Caco-2 (cell line): ENCODE measurements around the gene SAMD8. TPM values are rescaled to one million over a fixed set of nuclear protein-coding genes. Genes with fewer than 3 reads are reported as not detected.

Source experiments
- BruUV-seq: library from RNA; stranded (reverse); fragments of 400-500 nt; replicated peaks from 2 replicates; lab custom pipeline; 2021; lab: Mats Ljungman, UMichigan
- CTCF ChIA-PET: fragments of 300-600 bp; sonication (Branson Sonifier 250); formaldehyde crosslinking; loops from one replicate; lab custom pipeline; 2022; ENCODE audit warnings: antibody characterized with exemption; lab: Charles Lee
- POLR2A ChIA-PET: fragments of 300-600 bp; sonication (Branson Sonifier 250); formaldehyde crosslinking; loops from one replicate; lab custom pipeline; 2022; ENCODE audit warnings: antibody characterized with exemption; lab: Charles Lee
- DNase-seq, 2 experiments: peaks; one replicate each; pipeline versions ENCODE4 v3.0.0 to v3.0.0-alpha.2; 2020 to 2022
- H3K27me3 ChIP-seq: replicated peaks from 2 replicates; pipeline ENCODE4 v1.6.0; 2011; ENCODE audit warnings: low read length; ENCODE audit not compliant: control insufficient read depth, insufficient read depth
- H3K36me3 ChIP-seq: 2 replicates; pipeline ENCODE4 v1.5.1; 2011; ENCODE audit warnings: low read length; ENCODE audit not compliant: control insufficient read depth, insufficient read depth
- H3K4me1 ChIP-seq: fragments of 250-450 bp; sonication (Bioruptor Pico); 2 replicates; pipeline ENCODE4 v1.5.1; 2020; ENCODE audit warnings: mild to moderate bottlenecking
- H3K4me3 ChIP-seq: 2 replicates; pipeline ENCODE4 v1.5.1; 2011; ENCODE audit warnings: low read depth, mild to moderate bottlenecking, control low read depth, low read length
- H3K9me3 ChIP-seq: fragments of 250-450 bp; sonication (Bioruptor Pico); 2 replicates; pipeline ENCODE4 v1.5.1; 2020; ENCODE audit warnings: mild to moderate bottlenecking, moderate library complexity
- H3K27ac Mint-ChIP-seq: one replicate; pipeline ENCODE4 v1.8.0; 2022; ENCODE audit warnings: mixed read lengths; ENCODE audit not compliant: unreplicated experiment
- H3K27me3 Mint-ChIP-seq: one replicate; pipeline ENCODE4 v1.8.0; 2022; ENCODE audit warnings: mixed read lengths; ENCODE audit not compliant: insufficient read depth, unreplicated experiment
- H3K36me3 Mint-ChIP-seq: one replicate; pipeline ENCODE4 v1.8.0; 2022; ENCODE audit warnings: mild to moderate bottlenecking, mixed read lengths; ENCODE audit not compliant: insufficient read depth, unreplicated experiment
- H3K4me1 Mint-ChIP-seq: one replicate; pipeline ENCODE4 v1.8.0; 2022; ENCODE audit warnings: low read depth, mixed read lengths; ENCODE audit not compliant: unreplicated experiment
- H3K4me3 Mint-ChIP-seq: one replicate; pipeline ENCODE4 v1.8.0; 2022; ENCODE audit warnings: mild to moderate bottlenecking, moderate library complexity, mixed read lengths; ENCODE audit not compliant: unreplicated experiment
- H3K9me3 Mint-ChIP-seq: one replicate; pipeline ENCODE4 v1.8.0; 2022; ENCODE audit warnings: mixed read lengths; ENCODE audit not compliant: unreplicated experiment
- intact Hi-C: fragments of 100-400 bp; cut with micrococcal nuclease; formaldehyde crosslinking; loops from one replicate; pipeline ENCODE4 v1.10.0; 2022; ENCODE audit not compliant: unreplicated experiment
- total RNA-seq: library from RNA; stranded (reverse); gene quantifications from 2 replicates; pipeline ENCODE4 v1.2.3, GENCODE V29; 2022
- TF ChIP-seq, protein P1 (sequence below), 2 experiments: fragments of 200-600 bp in 1 of 2; IDR thresholded peaks; 1 replicate in 1 of 2; 2 replicates in 1 of 2; pipeline versions ENCODE4 v1.5.1 to v1.8.0; 2011 to 2022; ENCODE audit warnings: antibody characterized with exemption in 1 of 2, control low read depth in 1 of 2, inconsistent platforms in 1 of 2, low read depth in 1 of 2, low read length in 1 of 2, mild to moderate bottlenecking in 1 of 2, moderate library complexity in 1 of 2; ENCODE audit not compliant: insufficient read depth in 1 of 2, severe bottlenecking in 1 of 2, unreplicated experiment in 1 of 2

The SAMD8 gene
- total RNA-seq, 1 experiment from 2014 or later: 25.2 TPM

DNA sequence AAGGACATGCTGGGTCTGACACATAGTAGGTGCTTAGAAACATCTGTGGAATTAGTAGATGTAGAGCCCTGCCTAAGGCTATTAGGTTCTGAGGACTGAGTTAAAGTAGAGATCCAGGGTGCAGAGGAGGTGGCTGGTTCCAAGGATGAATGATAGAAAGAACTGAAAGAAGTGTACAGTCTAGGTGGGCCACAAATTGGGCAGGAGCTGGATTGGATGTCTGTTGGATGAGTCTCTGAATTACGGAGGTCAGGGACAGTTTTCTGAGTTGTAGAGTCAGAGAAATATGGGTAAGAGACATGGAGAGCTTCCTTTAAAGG is 2.0 kb upstream of the SAMD8 start:
- H3K9me3 ChIP-seq: no peaks in the 10 kb centered on the region
- ChIA-PET CTCF (interaction anchor here (0.6 kb wide), 1 partner anchor 373 kb away, joined by 4 read pairs; no protein-coding TSS in a partner anchor), POLR2A (interaction anchor here (0.5 kb wide), 1 partner anchor 929 kb away, joined by 8 read pairs; no protein-coding TSS in a partner anchor)
- H3K4me1 ChIP-seq: peaks cover 31% of the 10 kb centered on the region
- no peaks in the 10 kb centered on the region for H3K9me3 Mint-ChIP-seq
- H3K4me3 Mint-ChIP-seq: peak overlapping the region; percentile 88
- TF ChIP-seq, protein P1, sequence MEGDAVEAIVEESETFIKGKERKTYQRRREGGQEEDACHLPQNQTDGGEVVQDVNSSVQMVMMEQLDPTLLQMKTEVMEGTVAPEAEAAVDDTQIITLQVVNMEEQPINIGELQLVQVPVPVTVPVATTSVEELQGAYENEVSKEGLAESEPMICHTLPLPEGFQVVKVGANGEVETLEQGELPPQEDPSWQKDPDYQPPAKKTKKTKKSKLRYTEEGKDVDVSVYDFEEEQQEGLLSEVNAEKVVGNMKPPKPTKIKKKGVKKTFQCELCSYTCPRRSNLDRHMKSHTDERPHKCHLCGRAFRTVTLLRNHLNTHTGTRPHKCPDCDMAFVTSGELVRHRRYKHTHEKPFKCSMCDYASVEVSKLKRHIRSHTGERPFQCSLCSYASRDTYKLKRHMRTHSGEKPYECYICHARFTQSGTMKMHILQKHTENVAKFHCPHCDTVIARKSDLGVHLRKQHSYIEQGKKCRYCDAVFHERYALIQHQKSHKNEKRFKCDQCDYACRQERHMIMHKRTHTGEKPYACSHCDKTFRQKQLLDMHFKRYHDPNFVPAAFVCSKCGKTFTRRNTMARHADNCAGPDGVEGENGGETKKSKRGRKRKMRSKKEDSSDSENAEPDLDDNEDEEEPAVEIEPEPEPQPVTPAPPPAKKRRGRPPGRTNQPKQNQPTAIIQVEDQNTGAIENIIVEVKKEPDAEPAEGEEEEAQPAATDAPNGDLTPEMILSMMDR (IDR thresholded peaks at IDR 0.05; ENCODE audit: insufficient read depth in 1 of 2, low read depth in 1 of 2, low read length in 1 of 2, severe bottlenecking in 1 of 2, unreplicated experiment in 1 of 2): no peak
- no peaks in the 10 kb centered on the region for H3K27me3 ChIP-seq
- no TSS peak for BruUV-seq
- no peaks in the 10 kb centered on the region for H3K36me3 ChIP-seq
- intact Hi-C loops: no loop called here
- no peak for DNase-seq
- peaks cover 12% of the 10 kb centered on the region for H3K36me3 Mint-ChIP-seq
- no peak overlapping the region for H3K4me3 ChIP-seq
- peaks cover 31% of the 10 kb centered on the region for H3K4me1 Mint-ChIP-seq
- no peaks in the 10 kb centered on the region for H3K27me3 Mint-ChIP-seq
- H3K27ac Mint-ChIP-seq: peak overlapping the region; percentile 92

- Mint-ChIP-seq H3K27ac (peak overlapping the region; percentile 92), H3K4me3 (peak overlapping the region; percentile 88), H3K9me3 (no peaks in the 10 kb centered on the region), H3K4me1 (peaks cover 31% of the 10 kb centered on the region), H3K36me3 (peaks cover 12% of the 10 kb centered on the region), H3K27me3 (no peaks in the 10 kb centered on the region)
- no peak for DNase-seq
- peaks cover 31% of the 10 kb centered on the region for H3K4me1 ChIP-seq
- intact Hi-C loops: loop anchor here (2.0 to 5.0 kb wide), 2 partner anchors 57 to 283 kb away; partner anchors contain the start of gene KAT6B
- no TSS peak for BruUV-seq
- TF ChIP-seq, protein P1 (IDR thresholded peaks at IDR 0.05; ENCODE audit: insufficient read depth in 1 of 2, low read depth in 1 of 2, low read length in 1 of 2, severe bottlenecking in 1 of 2, unreplicated experiment in 1 of 2): no peak
- ChIA-PET POLR2A (no interaction called here), CTCF (no interaction called here)
- H3K4me3 ChIP-seq: no peak overlapping the region
- no peaks in the 10 kb centered on the region for H3K9me3 ChIP-seq
- no peaks in the 10 kb centered on the region for H3K36me3 ChIP-seq
- no peaks in the 10 kb centered on the region for H3K27me3 ChIP-seq
These were observed 1.3 kb upstream of the SAMD8 start for GRCh38 chr10:75110006-75110632.

DNA sequence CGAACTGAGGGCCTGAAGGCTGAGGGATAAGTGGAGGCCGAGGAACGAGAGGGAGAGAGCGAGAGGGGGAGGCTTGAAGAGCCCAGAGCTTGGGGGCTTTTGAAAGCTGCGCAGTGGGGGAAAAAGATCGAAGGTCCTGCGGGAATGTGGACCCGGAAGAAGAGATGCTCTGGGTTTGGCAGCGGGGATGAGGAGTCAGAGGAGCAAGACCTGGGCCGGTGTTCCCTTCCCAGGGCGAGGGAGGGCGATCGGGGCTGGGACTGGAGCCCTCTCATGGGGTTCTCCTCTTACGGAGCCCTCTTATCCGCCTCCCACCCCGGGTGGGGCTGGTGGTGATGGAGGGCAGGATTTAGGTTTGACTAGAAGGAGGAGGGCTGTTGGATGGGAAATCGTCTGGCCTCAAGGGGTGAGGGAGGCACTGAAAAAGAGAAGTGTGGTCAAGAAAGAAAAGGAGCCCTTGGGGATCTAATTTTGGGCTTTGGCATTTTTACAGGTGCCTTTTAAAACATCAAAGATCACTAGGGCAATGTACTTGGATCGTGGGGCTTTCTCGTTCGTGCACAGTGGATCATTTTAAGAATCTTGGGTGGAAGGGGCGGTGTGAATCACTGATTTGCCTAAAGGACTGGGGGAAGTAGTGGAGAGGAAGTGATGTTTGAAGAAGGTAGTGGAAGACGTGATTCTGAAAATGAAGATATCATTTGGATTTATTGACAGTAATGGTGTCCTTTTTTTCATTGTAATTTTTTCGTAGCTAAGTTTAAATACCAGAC is 637 bp downstream of the SAMD8 start:
- peaks cover 31% of the 10 kb centered on the region for H3K4me1 Mint-ChIP-seq
- peaks cover 12% of the 10 kb centered on the region for H3K36me3 Mint-ChIP-seq
- ChIA-PET CTCF (no interaction called here), POLR2A (interaction anchor here (0.6 to 1.4 kb wide), 4 partner anchors 98 to 1383 kb away, joined by 4 to 8 read pairs (median 4); partner anchors contain the start of gene VDAC2)
- peak overlapping the region; percentile 92 for H3K27ac Mint-ChIP-seq
- Histone ChIP-seq H3K9me3 (no peaks in the 10 kb centered on the region), H3K4me1 (peaks cover 31% of the 10 kb centered on the region), H3K27me3 (no peaks in the 10 kb centered on the region), H3K4me3 (peak overlapping the region; percentile 75), H3K36me3 (no peaks in the 10 kb centered on the region)
- TF ChIP-seq, protein P1 (IDR thresholded peaks at IDR 0.05; ENCODE audit: insufficient read depth in 1 of 2, low read depth in 1 of 2, low read length in 1 of 2, severe bottlenecking in 1 of 2, unreplicated experiment in 1 of 2): no peak
- no peaks in the 10 kb centered on the region for H3K9me3 Mint-ChIP-seq
- H3K4me3 Mint-ChIP-seq: peak overlapping the region; percentile 88
- BruUV-seq: no TSS peak
- no peaks in the 10 kb centered on the region for H3K27me3 Mint-ChIP-seq
- peak; percentile 61 to 65 for DNase-seq
- intact Hi-C loops: loop anchor here (1.0 to 5.0 kb wide), 3 partner anchors 55 to 285 kb away; partner anchors contain the start of gene KAT6B
